ENCODE measurements around the gene RIMS1.

The RIMS1 gene

GRCh38 chr6:72132851-72133250 is 246.5 kb downstream of the RIMS1 start:
- no peak for DNase-seq (ENCODE audit: low spot score)
- Histone ChIP-seq H3K27ac (no peak overlapping the region), H3K4me3 (no peak overlapping the region)
- no peak for TF ChIP-seq CTCF (IDR thresholded peaks at IDR 0.05)

GRCh38 chr6:72133324-72133723 is 247.0 kb downstream of the RIMS1 start:
- H3K4me3 ChIP-seq: no peak overlapping the region

GRCh38 chr6:72140795-72141194 is 254.4 kb downstream of the RIMS1 start:
- TF ChIP-seq CTCF (IDR thresholded peaks at IDR 0.05): no peak
- H3K27ac ChIP-seq: no peak overlapping the region
- DNase-seq (ENCODE audit: low spot score): no peak
- no peak overlapping the region for H3K4me3 ChIP-seq

More at GRCh38 chr6:72133324-72133723, 247.0 kb downstream of the RIMS1 start:
- no peak for TF ChIP-seq CTCF (IDR thresholded peaks at IDR 0.05)
- DNase-seq (ENCODE audit: low spot score): no peak
- H3K27ac ChIP-seq: no peak overlapping the region

GRCh38 chr6:72149715-72150114 is 263.4 kb downstream of the RIMS1 start:
- TF ChIP-seq CTCF (IDR thresholded peaks at IDR 0.05): no peak
- Histone ChIP-seq H3K4me3 (no peak overlapping the region), H3K27ac (no peak overlapping the region)
- DNase-seq (ENCODE audit: low spot score): no peak

GRCh38 chr6:72151742-72152141 is 265.4 kb downstream of the RIMS1 start:
- H3K4me3 ChIP-seq: no peak overlapping the region
- TF ChIP-seq CTCF (IDR thresholded peaks at IDR 0.05): no peak
- DNase-seq (ENCODE audit: low spot score): no peak
- no peak overlapping the region for H3K27ac ChIP-seq

- no peak overlapping the region for H3K27ac ChIP-seq
- DNase-seq (ENCODE audit: low spot score): no peak
- TF ChIP-seq CTCF (IDR thresholded peaks at IDR 0.05): no peak
- no peak overlapping the region for H3K4me3 ChIP-seq
These were observed 289.6 kb downstream of the RIMS1 start for GRCh38 chr6:72175916-72176315.

- Histone ChIP-seq H3K27ac (no peak overlapping the region), H3K4me3 (peak overlapping the region; percentile 64)
- no peak for TF ChIP-seq CTCF (IDR thresholded peaks at IDR 0.05)
- no peak for DNase-seq (ENCODE audit: low spot score)
These were observed 296.2 kb downstream of the RIMS1 start for GRCh38 chr6:72182337-72183246.
